ENCODE results near the gene TMEM150B.

TMEM150B gene

GRCh38 chr19:55319785-55320184 lies 5.4 kb downstream of the TMEM150B start:
- H3K9me3 ChIP-seq (ENCODE audit: control insufficient read depth in 1 of 2, low read length in 2 of 2): no peaks in the 10 kb centered on the region
- peak overlapping the region; percentile 50 to 54 for H3K4me3 ChIP-seq (ENCODE audit: low read depth in 1 of 2, low read length in 2 of 2)

GRCh38 chr19:55316646-55317045 lies 8.5 kb downstream of the TMEM150B start:
- no peaks in the 10 kb centered on the region for H3K9me3 ChIP-seq (ENCODE audit: control insufficient read depth in 1 of 2, low read length in 2 of 2)
- H3K4me3 ChIP-seq (ENCODE audit: low read depth in 1 of 2, low read length in 2 of 2): no peak overlapping the region
- H3K36me3 ChIP-seq (ENCODE audit: control insufficient read depth in 1 of 2, insufficient read depth in 2 of 2, low read length in 2 of 2): peaks cover 13 to 16% of the 10 kb centered on the region in 2 donors
- no peak overlapping the region for H3K27ac ChIP-seq (ENCODE audit: low read depth, low read length)
- no peak overlapping the region for H3K9ac ChIP-seq (ENCODE audit: low read depth in 1 of 2, low read length in 2 of 2)
- H3K4me1 ChIP-seq (ENCODE audit: control insufficient read depth in 1 of 2, insufficient read depth in 2 of 2, low read length in 2 of 2): peaks cover 1 to 2% of the 10 kb centered on the region in 2 donors
- no peaks in the 10 kb centered on the region for H3K27me3 ChIP-seq (ENCODE audit: control insufficient read depth in 1 of 2, insufficient read depth in 2 of 2, low read length in 2 of 2)

More at GRCh38 chr19:55319785-55320184, 5.4 kb downstream of the TMEM150B start:
- H3K27ac ChIP-seq (ENCODE audit: low read depth, low read length): no peak overlapping the region
- peaks cover 13% of the 10 kb centered on the region in 2 donors for H3K36me3 ChIP-seq (ENCODE audit: control insufficient read depth in 1 of 2, insufficient read depth in 2 of 2, low read length in 2 of 2)
- H3K4me1 ChIP-seq (ENCODE audit: control insufficient read depth in 1 of 2, insufficient read depth in 2 of 2, low read length in 2 of 2): peaks cover 15% of the 10 kb centered on the region in 2 donors
- H3K27me3 ChIP-seq (ENCODE audit: control insufficient read depth in 1 of 2, insufficient read depth in 2 of 2, low read length in 2 of 2): no peaks in the 10 kb centered on the region
- peak overlapping the region in 1 of 2 donors; percentile 72 for H3K9ac ChIP-seq (ENCODE audit: low read depth in 1 of 2, low read length in 2 of 2)

GRCh38 chr19:55315956-55316525 lies 9.1 kb downstream of the TMEM150B start:
- no peaks in the 10 kb centered on the region for H3K4me1 ChIP-seq (ENCODE audit: control insufficient read depth in 1 of 2, insufficient read depth in 2 of 2, low read length in 2 of 2)
- H3K27ac ChIP-seq (ENCODE audit: low read depth, low read length): no peak overlapping the region
- peaks cover 13 to 16% of the 10 kb centered on the region in 2 donors for H3K36me3 ChIP-seq (ENCODE audit: control insufficient read depth in 1 of 2, insufficient read depth in 2 of 2, low read length in 2 of 2)
- no peaks in the 10 kb centered on the region for H3K27me3 ChIP-seq (ENCODE audit: control insufficient read depth in 1 of 2, insufficient read depth in 2 of 2, low read length in 2 of 2)
- no peaks in the 10 kb centered on the region for H3K9me3 ChIP-seq (ENCODE audit: control insufficient read depth in 1 of 2, low read length in 2 of 2)
- no peak overlapping the region for H3K9ac ChIP-seq (ENCODE audit: low read depth in 1 of 2, low read length in 2 of 2)
- no peak overlapping the region for H3K4me3 ChIP-seq (ENCODE audit: low read depth in 1 of 2, low read length in 2 of 2)

- peaks cover 13 to 16% of the 10 kb centered on the region in 2 donors for H3K36me3 ChIP-seq (ENCODE audit: control insufficient read depth in 1 of 2, insufficient read depth in 2 of 2, low read length in 2 of 2)
- no peak overlapping the region for H3K9ac ChIP-seq (ENCODE audit: low read depth in 1 of 2, low read length in 2 of 2)
- H3K27ac ChIP-seq (ENCODE audit: low read depth, low read length): no peak overlapping the region
- no peak overlapping the region for H3K4me3 ChIP-seq (ENCODE audit: low read depth in 1 of 2, low read length in 2 of 2)
- H3K4me1 ChIP-seq (ENCODE audit: control insufficient read depth in 1 of 2, insufficient read depth in 2 of 2, low read length in 2 of 2): no peaks in the 10 kb centered on the region
- no peaks in the 10 kb centered on the region for H3K27me3 ChIP-seq (ENCODE audit: control insufficient read depth in 1 of 2, insufficient read depth in 2 of 2, low read length in 2 of 2)
- no peaks in the 10 kb centered on the region for H3K9me3 ChIP-seq (ENCODE audit: control insufficient read depth in 1 of 2, low read length in 2 of 2)
These were observed 10.7 kb downstream of the TMEM150B start for GRCh38 chr19:55314396-55314795.

- peaks cover 13 to 16% of the 10 kb centered on the region in 2 donors for H3K36me3 ChIP-seq (ENCODE audit: control insufficient read depth in 1 of 2, insufficient read depth in 2 of 2, low read length in 2 of 2)
- H3K27ac ChIP-seq (ENCODE audit: low read depth, low read length): no peak overlapping the region
- H3K4me1 ChIP-seq (ENCODE audit: control insufficient read depth in 1 of 2, insufficient read depth in 2 of 2, low read length in 2 of 2): no peaks in the 10 kb centered on the region
- H3K9me3 ChIP-seq (ENCODE audit: control insufficient read depth in 1 of 2, low read length in 2 of 2): no peaks in the 10 kb centered on the region
- no peak overlapping the region for H3K9ac ChIP-seq (ENCODE audit: low read depth in 1 of 2, low read length in 2 of 2)
- H3K27me3 ChIP-seq (ENCODE audit: control insufficient read depth in 1 of 2, insufficient read depth in 2 of 2, low read length in 2 of 2): no peaks in the 10 kb centered on the region
- H3K4me3 ChIP-seq (ENCODE audit: low read depth in 1 of 2, low read length in 2 of 2): no peak overlapping the region
These were observed 12.3 kb downstream of the TMEM150B start for GRCh38 chr19:55312621-55313512.

GRCh38 chr19:55311797-55312196 lies 13.3 kb downstream of the TMEM150B start:
- H3K4me1 ChIP-seq (ENCODE audit: control insufficient read depth in 1 of 2, insufficient read depth in 2 of 2, low read length in 2 of 2): no peaks in the 10 kb centered on the region
- no peaks in the 10 kb centered on the region for H3K9me3 ChIP-seq (ENCODE audit: control insufficient read depth in 1 of 2, low read length in 2 of 2)
- no peak overlapping the region for H3K9ac ChIP-seq (ENCODE audit: low read depth in 1 of 2, low read length in 2 of 2)
- no peak overlapping the region for H3K27ac ChIP-seq (ENCODE audit: low read depth, low read length)
- H3K4me3 ChIP-seq (ENCODE audit: low read depth in 1 of 2, low read length in 2 of 2): no peak overlapping the region
- H3K27me3 ChIP-seq (ENCODE audit: control insufficient read depth in 1 of 2, insufficient read depth in 2 of 2, low read length in 2 of 2): no peaks in the 10 kb centered on the region
- peaks cover 10 to 15% of the 10 kb centered on the region in 2 donors for H3K36me3 ChIP-seq (ENCODE audit: control insufficient read depth in 1 of 2, insufficient read depth in 2 of 2, low read length in 2 of 2)

DNA sequence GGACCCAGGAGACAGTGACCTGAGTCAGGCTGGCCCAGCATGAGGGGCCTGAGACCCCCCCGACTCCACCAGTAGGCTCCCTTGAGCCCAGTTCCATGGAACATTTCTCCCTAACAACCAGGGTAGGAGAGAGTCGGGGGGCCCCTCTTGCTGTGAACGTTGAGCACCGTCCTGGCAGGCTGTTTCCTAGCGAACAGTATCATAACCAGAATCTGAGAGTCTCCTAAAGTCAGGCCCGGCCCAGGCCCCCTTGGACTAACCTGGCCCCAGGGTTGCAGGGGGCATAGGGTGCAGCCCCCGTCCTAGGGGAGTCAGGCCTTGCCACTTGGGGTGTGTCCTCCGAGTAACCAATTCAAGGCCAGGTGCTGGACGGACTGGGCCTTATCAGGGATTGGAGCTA lies 13.7 kb downstream of the TMEM150B start:
- Histone ChIP-seq H3K36me3 (ENCODE audit: control insufficient read depth in 1 of 2, insufficient read depth in 2 of 2, low read length in 2 of 2) (peaks cover 6 to 11% of the 10 kb centered on the region in 2 donors), H3K9ac (ENCODE audit: low read depth in 1 of 2, low read length in 2 of 2) (no peak overlapping the region), H3K27me3 (ENCODE audit: control insufficient read depth in 1 of 2, insufficient read depth in 2 of 2, low read length in 2 of 2) (no peaks in the 10 kb centered on the region), H3K4me3 (ENCODE audit: low read depth in 1 of 2, low read length in 2 of 2) (no peak overlapping the region), H3K9me3 (ENCODE audit: control insufficient read depth in 1 of 2, low read length in 2 of 2) (no peaks in the 10 kb centered on the region), H3K4me1 (ENCODE audit: control insufficient read depth in 1 of 2, insufficient read depth in 2 of 2, low read length in 2 of 2) (no peaks in the 10 kb centered on the region), H3K27ac (ENCODE audit: low read depth, low read length) (no peak overlapping the region)

DNA sequence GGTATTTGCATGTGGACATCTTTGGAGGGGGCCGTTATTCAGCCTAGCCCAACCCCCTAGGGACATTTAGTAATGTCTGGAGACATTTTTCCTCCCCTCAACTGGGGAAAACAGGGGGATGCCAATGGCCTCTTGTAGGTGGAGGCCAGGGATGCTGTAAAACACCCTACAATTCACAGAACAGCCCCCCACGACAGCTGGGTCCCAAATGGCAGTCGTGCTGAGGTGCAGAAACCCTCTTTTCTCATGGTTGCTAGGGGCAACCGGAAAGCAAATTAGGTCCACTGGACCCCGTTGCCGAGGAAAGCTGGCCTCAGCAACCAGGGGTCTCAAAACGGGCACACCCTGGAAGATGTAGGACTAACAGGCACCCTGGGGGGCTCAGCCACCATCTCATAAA lies 14.6 kb downstream of the TMEM150B start:
- Histone ChIP-seq H3K4me1 (ENCODE audit: control insufficient read depth in 1 of 2, insufficient read depth in 2 of 2, low read length in 2 of 2) (no peaks in the 10 kb centered on the region), H3K36me3 (ENCODE audit: control insufficient read depth in 1 of 2, insufficient read depth in 2 of 2, low read length in 2 of 2) (peaks cover 0 to 4% of the 10 kb centered on the region in 2 donors), H3K27ac (ENCODE audit: low read depth, low read length) (no peak overlapping the region), H3K27me3 (ENCODE audit: control insufficient read depth in 1 of 2, insufficient read depth in 2 of 2, low read length in 2 of 2) (no peaks in the 10 kb centered on the region), H3K9me3 (ENCODE audit: control insufficient read depth in 1 of 2, low read length in 2 of 2) (no peaks in the 10 kb centered on the region), H3K9ac (ENCODE audit: low read depth in 1 of 2, low read length in 2 of 2) (no peak overlapping the region), H3K4me3 (ENCODE audit: low read depth in 1 of 2, low read length in 2 of 2) (no peak overlapping the region)

- no peak overlapping the region for H3K9ac ChIP-seq (ENCODE audit: low read depth in 1 of 2, low read length in 2 of 2)
- H3K27me3 ChIP-seq (ENCODE audit: control insufficient read depth in 1 of 2, insufficient read depth in 2 of 2, low read length in 2 of 2): no peaks in the 10 kb centered on the region
- H3K36me3 ChIP-seq (ENCODE audit: control insufficient read depth in 1 of 2, insufficient read depth in 2 of 2, low read length in 2 of 2): peaks cover 0 to under 1% of the 10 kb centered on the region in 2 donors
- no peak overlapping the region for H3K27ac ChIP-seq (ENCODE audit: low read depth, low read length)
- H3K9me3 ChIP-seq (ENCODE audit: control insufficient read depth in 1 of 2, low read length in 2 of 2): no peaks in the 10 kb centered on the region
- no peaks in the 10 kb centered on the region for H3K4me1 ChIP-seq (ENCODE audit: control insufficient read depth in 1 of 2, insufficient read depth in 2 of 2, low read length in 2 of 2)
- H3K4me3 ChIP-seq (ENCODE audit: low read depth in 1 of 2, low read length in 2 of 2): no peak overlapping the region
These were observed 15.7 kb downstream of the TMEM150B start for GRCh38 chr19:55309448-55309847.

GRCh38 chr19:55308281-55308680 lies 16.9 kb downstream of the TMEM150B start:
- Histone ChIP-seq H3K4me3 (ENCODE audit: low read depth in 1 of 2, low read length in 2 of 2) (no peak overlapping the region), H3K9me3 (ENCODE audit: control insufficient read depth in 1 of 2, low read length in 2 of 2) (no peaks in the 10 kb centered on the region), H3K9ac (ENCODE audit: low read depth in 1 of 2, low read length in 2 of 2) (no peak overlapping the region), H3K27me3 (ENCODE audit: control insufficient read depth in 1 of 2, insufficient read depth in 2 of 2, low read length in 2 of 2) (no peaks in the 10 kb centered on the region), H3K4me1 (ENCODE audit: control insufficient read depth in 1 of 2, insufficient read depth in 2 of 2, low read length in 2 of 2) (no peaks in the 10 kb centered on the region), H3K27ac (ENCODE audit: low read depth, low read length) (no peak overlapping the region), H3K36me3 (ENCODE audit: control insufficient read depth in 1 of 2, insufficient read depth in 2 of 2, low read length in 2 of 2) (no peaks in the 10 kb centered on the region)
